IPS-11a (cell line): Measurements from ENCODE around the gene SLC45A1.

Experiments used
- H3K4me3 ChIP-seq: one replicate; pipeline ENCODE4 v1.5.1; 2013; ENCODE audit warnings: low read depth, low read length, control low read depth

Gene SLC45A1

DNA sequence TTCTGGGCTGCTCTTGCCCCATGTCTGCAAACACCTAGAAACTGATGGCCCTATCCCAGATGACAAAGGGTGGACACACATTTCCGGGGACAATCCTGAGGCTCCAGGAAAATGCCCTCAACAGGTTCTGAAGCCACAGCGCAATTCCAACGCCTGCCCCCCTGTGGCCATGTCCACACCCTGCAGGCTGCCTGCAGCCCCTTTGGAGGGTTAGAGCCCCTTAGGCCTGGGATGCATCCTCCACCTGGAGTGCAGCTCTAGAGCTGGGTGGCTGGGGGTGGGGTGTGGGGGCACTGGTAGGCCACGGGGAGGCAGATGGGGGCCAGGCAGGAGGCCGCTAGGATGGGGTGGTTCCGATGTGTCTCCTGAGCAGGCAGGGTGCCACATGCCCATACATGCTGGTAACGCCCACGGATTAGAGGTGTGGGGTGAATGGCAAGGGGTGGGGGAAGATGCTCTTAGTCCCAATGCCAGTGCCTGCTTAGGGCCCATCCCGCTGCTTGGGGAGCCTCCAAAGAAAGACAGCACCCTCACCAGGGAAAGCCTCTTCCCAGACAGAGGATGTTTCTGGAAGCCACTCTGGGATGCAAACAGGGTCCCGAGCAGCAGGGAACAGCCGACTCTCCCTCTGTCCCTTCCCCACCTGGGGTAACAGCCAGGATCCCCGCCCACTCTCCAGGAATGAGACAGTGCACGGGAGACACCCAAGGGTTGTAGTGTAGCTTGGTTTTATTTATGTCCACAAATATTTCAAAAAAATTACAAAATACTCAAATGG is 34.0 kb downstream of the SLC45A1 start:
- no peak overlapping the region for H3K4me3 ChIP-seq

DNA sequence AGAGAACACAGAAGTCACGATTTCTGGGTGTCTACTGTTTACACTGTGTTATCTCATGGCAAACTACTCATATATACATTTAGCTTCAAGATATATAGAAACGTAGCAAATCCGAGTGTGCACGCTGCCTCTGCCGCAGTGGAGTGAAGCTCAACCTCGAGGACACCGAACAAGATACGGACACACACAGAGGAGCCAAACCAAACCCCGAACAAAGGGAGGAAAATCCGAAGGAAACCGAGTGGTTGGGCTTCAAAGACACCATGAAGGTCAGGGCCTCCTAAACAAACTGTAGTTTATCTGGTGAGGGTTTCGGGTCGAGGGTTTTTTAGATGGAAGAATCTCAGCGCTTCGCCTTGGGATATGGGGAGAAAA is 34.5 kb downstream of the SLC45A1 start:
- no peak overlapping the region for H3K4me3 ChIP-seq

DNA sequence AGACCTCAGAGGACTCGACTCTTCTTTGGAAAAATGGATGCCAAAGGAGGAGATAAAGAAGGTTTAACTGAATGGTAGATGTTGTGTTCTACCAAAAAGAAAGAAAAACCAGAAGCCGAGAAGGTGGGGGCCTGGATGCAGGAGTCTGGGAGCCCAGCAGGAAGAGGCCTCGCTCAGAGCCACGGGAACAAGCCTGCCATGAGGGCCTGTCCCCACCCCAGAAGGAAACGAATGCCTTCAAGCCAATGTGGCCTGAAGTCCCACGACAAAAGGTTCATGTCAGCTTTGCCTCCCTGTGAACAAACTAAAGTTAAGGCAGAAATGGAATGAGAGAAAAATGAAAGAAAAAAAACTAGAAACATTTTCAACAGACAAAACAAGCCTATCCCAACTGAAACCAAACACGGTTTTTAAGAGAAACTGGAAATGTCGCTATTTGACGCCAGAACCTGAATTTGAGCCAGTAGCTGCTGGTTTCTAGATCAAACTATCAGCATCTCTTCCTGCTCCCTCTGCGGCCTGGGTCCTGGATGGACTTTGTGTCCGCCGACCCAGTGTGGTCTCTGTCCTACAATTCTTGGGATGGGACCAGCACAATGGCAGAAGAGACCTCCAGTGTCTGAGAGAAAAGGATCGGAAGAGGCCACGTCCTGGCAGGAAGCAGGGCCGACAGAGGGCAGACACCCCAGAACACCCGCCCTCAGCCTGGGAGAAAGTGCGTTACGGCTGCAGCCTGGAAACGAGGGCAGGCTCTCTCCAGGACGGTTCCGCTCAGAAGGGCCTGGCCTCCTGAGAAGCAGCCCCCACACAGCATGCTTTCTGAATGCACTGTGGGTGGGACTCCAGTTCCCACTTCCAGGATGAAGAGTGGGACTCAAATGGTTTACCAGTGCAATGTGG is 35.2 kb downstream of the SLC45A1 start:
- no peak overlapping the region for H3K4me3 ChIP-seq

DNA sequence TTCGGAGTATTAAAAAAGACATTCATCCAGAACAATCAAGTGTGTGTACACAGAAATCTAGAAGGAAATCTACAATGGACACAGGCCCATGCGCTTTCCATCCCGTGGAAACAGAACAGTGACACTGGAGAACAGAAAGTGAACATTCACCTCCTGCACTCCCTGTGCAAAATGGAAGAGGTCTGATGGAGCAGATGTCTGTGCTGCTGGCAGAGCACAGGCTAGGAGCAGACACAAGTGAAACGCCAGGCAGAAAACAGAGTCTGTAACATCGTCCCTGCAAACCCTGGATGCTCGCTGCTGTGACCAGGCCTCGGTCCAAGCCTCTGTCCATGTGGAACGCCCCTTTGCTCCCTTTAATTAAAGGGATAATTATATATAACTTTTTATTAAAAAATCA is 36.1 kb downstream of the SLC45A1 start:
- H3K4me3 ChIP-seq: no peak overlapping the region

DNA sequence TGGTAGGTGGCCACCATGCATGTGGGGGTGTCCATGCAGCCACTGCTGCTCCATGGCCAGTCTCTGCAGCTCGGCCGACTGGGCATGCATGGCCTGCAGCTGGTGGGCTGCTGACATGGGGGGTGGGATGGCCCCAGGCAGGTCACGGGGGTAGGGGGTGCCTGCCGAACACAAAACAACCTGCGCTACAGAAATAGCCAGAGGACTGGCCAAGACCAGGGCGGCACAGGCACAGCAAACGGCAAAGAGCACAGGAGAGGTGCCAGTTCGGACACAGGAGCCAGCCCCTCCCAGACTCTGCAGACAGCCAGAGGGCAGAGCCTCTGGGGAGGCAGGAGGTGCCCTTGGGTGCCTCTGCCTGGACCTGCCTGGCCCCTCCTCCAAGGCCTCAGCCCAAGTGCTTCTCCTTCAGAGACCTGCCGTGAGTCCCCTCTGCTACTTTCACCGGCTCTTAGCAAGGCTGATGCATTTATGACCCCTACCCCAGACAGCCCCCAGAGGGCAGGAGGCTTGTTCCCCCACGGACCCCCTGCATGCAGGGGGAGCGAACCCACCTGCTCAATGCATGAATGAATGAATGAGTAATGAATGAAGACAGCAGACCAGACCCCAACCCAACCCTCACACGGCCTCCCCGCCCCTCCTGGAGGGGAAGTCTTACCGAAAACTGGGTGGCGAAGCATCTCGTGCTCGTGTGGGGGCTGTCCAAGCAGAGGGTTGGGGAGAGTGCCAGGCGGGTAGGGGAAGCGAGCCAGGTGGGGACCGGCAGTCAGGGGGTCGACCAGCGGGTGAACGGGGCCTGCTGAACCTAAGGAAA is 37.7 kb downstream of the SLC45A1 start:
- no peak overlapping the region for H3K4me3 ChIP-seq

DNA sequence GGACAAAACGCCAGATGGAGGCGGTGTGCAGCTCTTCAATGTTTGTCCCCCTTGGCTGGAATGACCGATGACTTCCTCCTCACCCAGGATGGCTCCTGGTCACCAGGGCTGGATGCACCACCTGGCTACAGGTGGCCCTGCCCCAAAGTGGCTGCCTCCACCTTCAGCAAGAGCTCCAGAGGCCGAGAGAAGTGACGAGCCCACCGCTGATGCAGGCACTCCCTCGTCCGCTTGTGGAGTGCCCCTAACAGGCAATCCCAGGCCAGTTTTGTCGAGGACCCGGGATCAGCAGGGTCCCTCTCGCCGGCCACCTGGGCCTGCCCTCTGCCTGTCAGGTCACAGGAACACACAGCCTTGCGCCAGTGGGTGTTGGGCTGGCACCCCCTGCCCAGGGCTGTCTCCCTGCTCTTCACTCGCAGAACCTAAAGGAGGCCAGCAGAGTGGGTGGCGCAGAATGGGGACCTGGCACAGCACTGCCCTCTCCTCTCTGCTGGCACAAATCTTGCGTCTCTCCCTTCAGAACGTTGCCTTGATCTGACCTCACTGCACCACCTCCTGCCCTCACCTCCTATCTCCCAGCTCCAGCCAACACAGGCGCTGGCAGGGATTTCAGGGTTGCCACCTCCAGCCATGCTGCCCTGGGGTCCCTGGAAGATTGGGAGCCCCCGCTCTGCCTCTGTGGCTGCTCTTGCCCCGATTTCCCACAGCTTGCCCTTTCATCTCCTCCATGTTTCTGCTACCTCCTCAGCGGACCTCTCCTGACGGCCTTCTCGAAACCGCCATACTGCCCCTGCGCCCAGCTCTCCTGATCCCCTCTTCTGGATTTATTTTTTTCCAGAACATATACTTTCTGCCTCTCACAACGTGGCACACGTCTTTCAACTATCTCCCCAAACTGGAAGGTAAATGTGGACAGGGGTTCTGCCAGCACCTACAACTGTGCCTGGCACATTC is 38.6 kb downstream of the SLC45A1 start:
- H3K4me3 ChIP-seq: no peak overlapping the region

DNA sequence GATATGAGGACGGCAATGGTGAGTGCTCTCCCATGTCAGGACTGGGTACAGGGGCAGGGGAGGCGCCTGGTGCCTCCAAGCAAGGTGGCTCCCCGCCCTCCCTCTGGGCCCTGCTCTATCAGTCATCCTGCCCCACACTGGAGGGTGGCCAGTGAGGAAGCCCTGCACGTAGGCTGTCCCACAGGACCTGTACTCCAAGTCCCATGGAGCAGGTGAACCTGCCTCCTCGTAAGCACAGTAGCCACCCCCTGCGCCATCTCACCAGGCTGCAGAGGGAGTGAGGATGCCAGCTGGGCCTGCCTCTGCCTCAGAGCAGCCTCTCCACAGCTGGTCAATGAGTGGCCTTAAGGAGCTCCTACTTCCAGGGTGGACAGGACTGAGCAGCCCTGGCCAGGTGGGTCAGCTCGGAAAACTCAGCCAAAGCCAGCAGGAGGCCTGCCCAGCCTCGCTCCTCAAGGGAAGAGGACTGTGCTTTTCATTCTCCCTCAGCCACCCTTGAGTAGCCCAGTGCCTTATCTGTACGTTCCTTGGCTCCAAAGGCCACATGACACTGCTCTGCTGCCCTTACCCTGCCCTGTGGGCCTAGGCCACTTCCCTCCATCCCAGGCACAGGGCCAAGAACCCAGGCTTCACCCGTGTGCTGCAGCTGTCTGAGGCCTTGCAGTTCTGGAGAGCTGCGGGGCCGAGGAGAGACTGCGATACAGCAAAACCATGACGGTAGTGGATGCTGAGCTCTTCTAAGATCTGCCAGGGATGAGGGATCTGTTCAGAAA is 39.6 kb downstream of the SLC45A1 start:
- H3K4me3 ChIP-seq: no peak overlapping the region

DNA sequence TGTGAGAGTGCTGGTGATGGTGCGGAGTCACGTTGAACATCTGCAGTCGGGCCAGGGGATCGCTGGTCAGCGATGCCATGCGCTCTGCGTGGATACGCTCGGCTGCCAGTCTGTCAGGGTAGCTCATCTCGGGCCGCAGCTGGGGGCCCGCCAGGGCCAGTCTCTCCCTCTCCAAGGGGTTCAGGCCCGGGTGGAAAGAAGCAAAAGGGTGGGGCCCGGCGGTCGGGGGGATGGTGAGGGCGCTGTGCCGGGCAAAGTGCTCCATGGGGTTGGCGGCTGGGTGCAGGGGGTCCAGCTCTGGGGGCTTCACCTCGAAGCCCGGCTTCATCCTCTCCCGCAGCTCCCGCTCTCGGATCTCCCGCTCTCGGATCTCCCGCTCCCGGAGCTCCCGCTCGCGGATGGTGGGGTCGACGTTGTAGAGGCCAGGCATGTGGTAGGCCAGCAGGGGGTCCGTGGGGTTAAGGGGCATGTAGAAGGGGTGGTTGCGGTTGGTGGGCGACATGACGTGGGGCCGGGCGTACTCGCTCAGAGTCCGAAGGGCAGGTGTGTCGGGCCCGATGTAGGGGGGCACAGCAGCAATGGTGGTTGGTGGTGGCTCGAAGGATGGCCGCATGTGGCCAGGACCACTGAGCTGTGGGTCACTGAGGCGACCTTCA is 40.5 kb downstream of the SLC45A1 start:
- no peak overlapping the region for H3K4me3 ChIP-seq

DNA sequence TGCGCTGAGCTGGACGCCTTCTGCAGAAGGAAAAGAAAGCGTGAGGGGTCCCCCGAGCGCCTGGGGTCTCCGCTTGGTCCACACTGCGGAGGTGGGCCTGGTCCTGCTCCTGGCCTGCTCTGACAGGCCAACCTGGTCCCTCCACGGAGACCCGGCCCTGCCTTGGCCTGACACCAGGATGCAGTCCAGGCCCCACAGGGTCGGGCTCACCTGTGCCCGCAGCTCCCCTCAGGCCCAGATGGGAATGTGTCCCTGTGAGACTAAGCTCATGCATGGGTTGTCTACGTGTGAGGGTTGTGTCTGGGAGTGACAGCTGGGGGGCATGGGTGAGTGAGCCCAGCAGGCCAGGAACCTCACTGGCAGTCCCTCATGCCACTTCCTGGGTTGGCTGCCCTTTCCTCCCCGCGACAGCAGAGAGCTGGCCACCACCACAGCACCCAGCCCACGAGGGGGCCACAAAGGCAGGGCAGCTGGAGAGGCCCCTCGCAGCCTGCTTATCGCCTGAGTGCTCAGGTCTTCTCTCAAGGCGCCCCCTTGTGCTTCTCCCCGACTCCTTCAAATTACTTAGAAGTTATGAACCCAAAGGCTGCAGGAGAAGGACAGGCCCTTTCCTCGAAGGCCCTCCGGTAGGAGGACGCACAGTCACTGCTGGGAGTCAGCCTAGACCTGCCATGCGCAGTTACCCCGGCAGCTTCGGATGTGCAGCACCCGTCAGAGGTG is 41.1 kb downstream of the SLC45A1 start:
- H3K4me3 ChIP-seq: no peak overlapping the region

DNA sequence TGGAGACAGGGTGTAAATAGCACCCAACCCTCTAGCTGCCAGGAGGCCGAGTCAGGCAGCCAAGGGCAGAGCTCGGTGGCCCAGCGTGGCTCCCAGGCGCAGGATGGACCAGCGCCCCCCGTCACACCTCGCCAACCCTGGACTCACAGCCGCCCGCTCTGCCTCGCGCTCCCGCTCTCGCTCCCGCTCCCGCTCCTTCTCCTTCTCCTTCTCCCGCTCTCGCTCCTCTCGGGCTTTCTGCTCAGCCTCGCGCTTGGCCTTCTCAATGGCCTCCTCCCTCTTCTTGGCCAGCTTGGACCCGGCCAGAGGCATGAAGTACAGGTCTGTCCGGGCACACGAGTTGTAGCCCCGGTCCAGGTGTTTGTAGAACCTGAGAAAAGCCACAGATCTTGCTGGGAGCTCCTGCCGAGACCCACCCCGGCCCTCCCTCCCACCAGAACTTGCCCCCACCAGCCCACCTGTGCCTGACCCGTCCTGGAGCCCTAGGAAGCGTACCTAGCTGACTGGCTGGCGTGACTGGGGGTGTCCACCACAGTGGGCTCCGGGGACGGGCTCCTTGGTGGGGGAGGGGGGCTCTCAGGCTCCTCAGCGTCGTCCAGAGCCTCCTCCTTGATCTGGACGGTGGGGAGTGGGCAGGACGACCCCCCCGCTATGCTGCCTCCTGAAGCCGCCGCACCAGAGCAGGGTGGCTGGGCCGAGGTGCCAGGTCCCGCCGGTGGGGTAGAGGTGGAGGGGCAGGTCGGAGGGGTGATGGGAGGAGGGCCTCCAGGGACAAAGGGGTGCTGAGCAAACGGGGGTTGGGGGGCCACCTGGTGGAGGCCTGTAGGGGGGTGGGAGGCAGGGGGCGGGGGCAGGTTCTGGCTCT is 41.9 kb downstream of the SLC45A1 start:
- H3K4me3 ChIP-seq: no peak overlapping the region

DNA sequence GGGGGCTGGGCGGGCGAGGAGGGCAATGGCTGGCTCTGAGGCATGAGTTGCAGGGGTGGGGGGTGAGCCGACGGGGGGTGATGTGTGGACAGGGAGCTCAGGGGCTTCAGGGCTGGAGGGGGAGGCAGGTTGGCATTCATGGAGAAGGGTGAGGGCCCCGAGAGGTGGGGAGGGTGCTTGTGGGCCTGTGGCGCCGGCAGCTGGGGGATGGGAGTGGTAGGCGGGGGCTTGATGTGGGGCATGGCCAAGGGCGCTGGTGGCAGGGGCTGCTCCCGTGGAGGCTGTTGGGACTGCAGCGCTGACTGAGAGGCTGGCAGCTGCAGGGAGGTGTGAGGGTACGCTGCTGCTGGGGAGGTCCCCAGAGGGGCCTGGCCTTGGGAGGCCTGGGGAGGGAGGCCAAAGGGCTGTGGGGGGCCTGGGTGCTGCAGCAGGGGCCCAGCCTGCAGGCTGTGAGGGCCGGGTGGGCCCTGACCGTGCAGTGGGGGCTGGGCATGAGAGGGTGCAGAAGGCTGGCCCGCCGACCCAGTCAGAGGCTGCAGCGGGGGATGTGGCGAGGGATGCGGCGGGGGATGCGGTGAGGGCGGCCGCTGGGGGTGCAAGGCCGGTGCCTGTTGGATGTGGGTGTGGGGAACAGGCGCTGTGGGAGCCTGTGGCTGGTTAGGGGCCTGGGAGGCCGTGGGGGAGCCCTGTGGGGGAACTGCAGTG is 42.7 kb downstream of the SLC45A1 start:
- H3K4me3 ChIP-seq: no peak overlapping the region

DNA sequence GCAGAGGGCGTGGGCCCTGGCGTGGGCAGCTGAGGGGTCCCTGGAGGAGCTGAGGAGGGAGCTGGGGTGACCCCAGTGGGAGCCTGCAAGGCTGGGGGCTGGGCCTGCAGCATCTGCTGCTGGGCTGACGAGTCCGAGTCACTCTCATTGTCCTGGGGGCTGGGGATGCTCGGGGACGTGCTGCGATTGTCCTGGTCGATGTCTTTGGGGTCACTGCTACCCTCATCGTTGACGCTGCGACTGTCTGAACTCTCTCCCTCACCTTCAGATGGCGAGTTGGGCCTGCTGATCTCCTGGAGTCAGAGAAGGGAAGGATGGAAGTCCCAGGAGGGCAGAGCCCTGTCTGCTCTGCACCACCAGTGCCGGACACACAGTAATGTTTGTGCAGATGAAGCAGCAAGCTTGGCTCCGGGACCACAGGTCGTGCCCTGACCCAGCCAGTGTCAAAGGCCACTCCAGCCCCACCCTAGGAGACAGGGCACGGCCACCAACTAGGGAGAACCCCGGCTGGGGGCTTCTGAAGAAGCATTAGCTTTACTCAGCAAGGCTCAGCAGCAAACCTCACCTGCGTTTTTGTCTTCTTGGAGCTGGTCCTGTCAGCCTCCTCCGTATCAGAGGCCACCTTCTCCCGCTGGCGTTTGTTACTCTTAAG is 43.4 kb downstream of the SLC45A1 start:
- no peak overlapping the region for H3K4me3 ChIP-seq

DNA sequence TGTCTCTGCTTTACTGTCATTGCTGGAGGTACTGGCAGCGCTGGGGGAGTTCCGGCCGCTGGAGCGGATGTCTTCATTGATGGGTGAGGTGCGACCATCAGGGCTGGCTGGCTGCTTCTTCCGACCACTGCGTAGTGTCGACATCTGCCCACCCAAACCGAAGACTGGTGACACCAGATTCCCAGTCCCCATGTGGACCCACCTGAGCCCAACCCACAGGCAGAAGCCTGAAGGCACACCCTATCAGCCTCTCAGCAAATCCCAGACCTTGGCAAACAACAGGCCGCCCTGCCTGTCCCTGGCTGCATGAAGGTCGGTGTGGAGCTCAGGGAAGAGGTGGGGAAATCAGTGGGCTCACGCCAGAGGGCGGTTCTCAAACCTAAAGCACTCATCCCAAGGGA is 44.8 kb downstream of the SLC45A1 start:
- no peak overlapping the region for H3K4me3 ChIP-seq

DNA sequence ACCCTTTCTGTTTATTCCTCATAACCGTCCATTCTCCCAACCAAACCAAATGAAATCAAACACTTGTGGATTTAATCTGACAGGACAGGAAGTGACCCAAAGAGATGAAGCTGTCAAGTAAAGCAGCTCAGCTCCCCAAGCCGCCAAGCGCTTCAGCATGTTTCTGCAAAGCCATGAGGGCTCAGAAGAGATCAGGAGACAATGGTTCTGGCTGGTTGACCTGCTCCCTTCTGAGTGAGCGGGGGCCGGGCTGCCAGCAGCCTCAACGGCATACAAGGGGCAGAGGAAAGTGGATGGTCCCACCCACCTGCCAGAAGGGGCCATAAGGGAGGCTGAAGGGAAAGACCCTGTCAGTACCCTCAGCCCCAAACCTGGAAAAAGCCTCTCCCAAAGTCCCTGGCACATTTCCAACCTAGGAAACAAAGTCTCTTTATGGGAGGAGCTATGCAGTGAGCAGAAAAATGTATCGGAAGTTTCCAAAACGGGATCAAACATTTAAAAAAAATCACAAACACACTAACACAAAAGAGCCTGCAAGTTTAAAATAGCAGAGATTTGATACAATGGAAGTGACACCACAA is 45.4 kb downstream of the SLC45A1 start:
- H3K4me3 ChIP-seq: no peak overlapping the region

DNA sequence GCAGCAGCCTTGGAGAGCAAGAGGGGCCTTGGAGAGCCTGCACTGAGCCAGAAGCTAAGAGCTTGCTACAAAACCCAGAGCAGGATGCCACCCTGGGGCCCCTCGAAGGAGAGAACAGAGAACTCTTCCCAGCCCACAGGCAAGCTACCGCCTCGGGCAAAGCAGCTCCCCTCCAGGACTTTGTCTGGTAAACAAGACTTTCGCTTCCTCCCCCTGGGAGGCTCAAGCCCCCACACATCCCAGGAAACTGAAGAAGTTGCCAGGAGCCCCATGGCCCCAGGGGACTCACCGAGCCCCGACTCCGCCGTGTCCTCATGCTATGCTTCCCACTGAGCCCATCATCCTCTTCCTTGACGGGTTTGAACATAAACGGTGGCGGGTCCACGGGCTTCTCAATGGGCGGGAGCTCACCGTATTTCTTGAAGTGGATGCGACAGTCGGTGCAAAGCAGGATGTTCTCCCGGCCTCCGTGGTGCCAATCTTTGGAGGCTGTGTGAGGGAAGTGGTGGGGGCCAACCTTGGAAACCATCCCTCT is 45.9 kb downstream of the SLC45A1 start:
- H3K4me3 ChIP-seq: no peak overlapping the region
